ENCODE data around the gene ACSBG1.
"Not testable (repeated sequence)": the region's sequence is repeated elsewhere in the genome, so short reads cannot be mapped to it uniquely, and the experiment has no call there.

Gene ACSBG1

DNA sequence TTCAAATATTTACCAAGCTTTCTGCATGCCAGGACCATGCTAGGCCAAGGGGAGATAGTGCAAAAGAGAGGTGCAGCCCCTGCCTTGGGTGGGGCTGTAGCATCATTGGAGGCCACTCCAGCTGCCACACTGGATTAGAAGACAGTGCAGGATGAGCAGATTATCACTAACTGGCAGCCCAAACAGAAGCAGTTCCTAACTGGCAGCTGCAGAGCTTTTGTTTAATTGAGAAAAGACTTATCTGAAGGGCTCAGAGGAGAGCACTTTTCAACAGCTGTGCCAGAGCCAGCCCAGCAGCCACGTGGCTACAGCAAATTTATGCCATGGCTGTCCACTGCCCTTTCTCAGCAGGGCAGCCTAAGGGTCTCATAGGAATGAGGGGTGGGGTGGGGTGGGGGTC, 13.5 kb upstream of the ACSBG1 start:
- DNase-seq, result no peak

DNA sequence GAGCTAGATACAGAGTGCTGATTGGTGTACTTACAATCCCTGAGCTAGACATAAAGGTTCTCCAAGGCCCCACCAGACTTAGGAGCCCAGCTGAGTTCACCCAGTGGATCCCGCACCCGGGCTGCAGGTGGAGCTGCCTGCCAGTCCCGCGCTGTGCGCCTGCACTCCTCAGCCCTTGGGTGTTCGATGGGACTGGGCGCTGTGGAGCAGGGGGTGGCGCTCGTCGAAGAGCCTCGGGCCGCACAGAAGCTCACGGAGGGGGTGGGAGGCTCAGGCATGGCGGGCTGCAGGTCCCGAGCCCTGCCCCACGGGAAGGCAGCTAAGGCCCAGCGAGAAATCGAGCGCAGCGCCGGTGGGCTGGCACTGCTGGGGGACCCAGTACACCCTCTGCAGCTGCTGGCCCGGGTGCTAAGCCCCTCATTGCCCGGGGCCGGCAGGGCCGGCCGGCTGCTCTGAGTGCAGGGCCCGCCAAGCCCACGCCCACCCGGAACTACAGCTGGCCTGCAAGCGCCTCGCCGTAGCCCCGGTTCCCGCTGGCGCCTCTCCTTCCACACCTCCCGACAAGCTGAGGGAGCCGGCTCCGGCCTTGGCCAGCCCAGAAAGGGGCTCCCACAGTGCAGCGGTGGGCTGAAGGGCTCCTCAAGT, 11.7 kb upstream of the ACSBG1 start:
- not testable (repeated sequence) for DNase-seq

DNA sequence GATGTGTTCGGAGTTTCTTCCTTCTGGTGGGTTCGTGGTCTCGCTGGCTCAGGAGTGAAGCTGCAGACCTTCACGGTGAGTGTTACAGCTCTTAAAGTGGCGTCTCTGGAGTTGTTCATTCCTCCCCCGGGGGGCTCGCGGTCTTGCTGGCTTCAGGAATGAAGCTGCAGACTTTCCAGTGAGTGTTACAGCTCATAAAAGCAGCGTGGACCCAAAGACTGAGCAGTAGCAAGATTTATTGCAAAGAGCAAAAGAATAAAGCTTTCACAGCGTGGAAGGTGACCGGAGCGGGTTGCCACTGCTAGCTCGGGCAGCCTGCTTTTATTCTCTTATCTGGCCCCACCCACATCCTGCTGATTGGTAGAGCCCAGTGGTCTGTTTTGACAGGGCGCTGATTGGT, 11.0 kb upstream of the ACSBG1 start:
- DNase-seq, result not testable (repeated sequence)

DNA sequence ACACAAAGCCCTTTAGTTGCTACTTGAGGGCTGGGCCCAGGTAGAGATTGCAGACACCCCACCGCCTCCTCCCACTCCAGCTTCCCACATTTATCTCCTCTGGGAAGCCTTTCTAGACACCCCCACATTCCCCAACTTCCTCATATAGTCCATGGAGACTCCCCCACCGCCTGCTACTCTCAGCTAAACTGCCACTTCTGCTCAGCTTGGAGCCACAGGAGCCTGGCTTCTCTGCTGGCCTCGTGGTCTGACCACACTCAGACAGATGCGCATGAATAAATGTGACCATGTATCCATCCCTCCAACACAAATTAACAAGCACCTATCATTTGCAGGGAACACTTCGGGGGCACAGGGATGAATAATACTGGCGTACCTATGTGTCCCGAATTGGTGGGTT, 10.5 kb upstream of the ACSBG1 start:
- DNase-seq, result no peak

DNA sequence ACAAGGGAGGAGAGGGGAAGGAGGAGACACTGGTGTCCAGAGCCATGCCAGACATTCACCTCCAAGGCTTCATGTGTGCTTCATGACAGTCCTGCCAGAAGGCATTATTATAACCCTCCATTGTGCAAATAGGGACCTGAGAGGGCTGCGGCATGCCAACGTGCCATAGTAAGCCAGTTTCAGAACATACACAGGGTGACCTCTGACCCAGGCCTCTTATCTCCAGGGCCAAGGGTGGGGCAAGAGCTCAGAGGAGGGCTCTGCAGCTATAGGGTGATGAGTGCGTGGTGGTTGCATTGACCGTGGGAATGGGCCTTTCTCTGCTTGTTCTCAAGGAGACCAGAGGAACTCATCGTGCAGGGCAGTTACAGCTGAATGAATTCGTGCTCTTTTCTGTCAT, 9.7 kb upstream of the ACSBG1 start:
- no peak for DNase-seq

DNA sequence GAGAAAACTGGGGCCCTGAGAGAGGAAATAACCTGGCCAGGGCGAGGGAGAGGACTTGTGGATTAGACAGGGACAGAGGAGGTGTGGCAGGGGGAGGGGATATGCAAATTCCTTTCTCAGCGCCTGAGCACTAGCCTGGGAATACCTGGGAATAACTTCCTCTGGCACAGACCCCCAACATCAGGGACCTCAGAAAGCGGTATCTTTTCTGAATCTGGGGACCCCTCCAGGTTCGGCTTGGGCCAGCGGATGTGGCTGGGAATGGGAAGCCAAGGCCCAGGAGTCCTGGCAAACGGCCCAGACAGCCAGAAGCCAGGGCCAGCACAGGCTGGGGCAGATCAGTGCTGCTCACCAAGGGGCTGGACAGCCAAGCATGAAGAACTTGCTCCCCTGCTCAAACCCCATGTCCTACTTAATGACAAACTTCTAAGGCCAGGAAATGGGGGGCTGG, 9.2 kb upstream of the ACSBG1 start:
- DNase-seq, result peak; percentile 47

DNA sequence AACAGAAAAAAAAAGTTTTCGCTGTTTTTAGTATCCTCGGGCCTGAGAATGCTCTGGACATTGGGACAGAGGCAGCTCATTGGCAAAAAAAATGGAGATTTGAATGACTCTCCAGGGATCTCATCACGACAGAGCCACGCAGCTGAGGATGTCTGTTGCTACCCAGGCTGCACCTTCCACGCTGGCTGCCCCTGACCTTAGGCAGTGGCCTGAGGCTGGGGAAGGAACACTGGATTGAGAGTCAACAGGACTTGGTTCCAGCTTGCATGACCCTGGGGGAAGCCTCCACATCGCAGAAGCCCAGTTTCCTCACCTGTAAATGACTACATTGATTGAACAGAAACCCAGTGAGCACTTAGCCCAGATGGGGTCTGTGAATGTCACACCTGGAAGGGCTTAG, 8.7 kb upstream of the ACSBG1 start:
- no peak for DNase-seq

DNA sequence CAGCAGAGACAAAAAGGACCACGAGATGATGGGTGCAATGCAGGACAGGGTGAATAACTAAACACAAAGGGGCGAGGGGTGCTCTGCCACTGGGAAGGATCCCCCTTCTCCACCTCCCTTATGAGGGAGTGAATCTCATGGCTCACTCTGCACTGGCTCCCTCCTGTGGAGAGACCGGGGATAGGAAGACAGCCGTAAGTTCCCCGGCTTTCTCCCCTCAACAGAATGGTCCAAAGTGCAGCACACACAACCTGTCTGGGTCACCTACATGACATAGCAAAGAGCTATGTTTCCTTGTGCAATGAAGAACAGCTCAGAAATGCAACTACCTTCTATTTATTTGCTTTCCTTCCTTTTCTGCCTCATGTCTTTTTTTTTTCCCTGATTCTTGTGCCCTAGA, 7.8 kb upstream of the ACSBG1 start:
- no peak for DNase-seq

DNA sequence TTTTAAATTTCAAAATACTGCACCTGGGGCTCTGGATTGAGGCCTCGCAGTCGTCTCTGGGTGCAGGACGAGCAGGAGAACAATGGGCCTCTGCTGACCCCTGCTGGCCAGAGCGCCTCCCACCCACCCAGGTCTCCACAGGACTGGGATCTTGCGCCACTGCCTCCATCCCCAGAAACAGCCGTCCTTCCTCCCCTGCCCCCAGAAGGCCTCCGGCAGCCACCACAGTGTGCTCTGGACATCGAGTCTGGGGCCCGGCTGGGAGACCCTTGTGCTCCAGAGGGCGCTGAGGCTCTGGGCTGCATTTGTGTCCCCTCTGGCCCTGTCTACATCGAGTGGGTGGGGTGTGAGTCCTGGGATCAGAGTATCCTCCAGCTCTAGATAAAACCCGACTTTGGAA, 6.7 kb upstream of the ACSBG1 start:
- DNase-seq, result peak; percentile 85

DNA sequence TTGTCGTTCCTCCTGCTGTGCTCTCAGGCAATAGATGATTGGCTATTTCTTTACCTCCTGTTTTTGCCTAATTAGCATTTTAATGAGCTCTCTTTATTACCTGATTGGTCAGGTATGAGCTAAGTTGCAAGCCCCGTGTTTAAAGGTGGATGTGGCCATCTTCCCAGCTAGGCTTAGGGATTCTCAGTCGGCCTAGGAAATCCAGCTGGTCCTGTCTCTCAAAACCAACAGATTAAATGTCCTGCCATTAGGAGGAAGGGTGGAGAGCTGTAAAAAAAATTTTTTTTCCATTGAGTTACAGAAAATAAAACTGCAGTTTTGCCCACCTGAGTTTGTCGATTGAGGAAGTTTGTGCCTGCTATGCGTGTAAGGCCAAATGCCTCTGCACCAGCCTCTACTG, 5.4 kb upstream of the ACSBG1 start:
- DNase-seq, result no peak

DNA sequence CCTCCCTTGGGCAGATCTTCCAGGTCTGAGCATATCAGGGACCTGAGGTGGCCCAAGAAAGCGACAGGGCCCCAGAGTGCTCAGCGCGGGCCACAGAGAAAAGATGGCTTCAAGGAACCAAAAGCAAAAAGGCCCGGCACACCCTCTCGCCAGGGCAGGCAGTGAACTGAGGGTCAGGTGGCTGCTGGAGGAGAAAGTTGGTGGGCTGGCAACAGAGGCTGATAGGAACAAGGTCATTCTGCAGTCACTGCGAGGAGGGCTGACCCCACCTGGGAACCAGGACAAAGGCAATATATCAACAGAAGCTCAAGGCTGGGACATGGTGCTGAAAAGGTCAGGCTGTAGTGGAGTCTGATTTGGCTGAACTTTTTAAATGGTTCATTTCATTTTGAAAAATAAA, 2.8 kb upstream of the ACSBG1 start:
- DNase-seq, result no peak

DNA sequence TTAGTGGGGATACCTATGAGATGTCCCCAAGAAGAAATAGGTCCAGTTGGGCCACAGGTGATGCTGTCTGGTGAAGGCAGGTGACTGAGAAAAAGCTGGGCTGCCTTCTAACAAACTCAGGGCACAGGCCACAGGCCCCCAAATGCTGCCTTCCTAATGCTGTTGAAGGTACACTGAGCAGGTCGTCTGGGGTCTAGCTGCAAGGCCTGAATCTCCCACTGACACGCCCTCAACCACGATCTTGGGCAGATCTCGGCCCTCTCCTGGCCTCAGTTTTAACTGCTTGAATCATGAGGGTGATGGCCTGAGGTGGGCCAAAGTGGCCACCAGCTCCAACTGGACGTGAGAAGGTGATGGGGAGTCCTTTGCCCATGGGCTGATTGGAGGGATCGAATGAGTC, 2.1 kb upstream of the ACSBG1 start:
- no peak for DNase-seq

DNA sequence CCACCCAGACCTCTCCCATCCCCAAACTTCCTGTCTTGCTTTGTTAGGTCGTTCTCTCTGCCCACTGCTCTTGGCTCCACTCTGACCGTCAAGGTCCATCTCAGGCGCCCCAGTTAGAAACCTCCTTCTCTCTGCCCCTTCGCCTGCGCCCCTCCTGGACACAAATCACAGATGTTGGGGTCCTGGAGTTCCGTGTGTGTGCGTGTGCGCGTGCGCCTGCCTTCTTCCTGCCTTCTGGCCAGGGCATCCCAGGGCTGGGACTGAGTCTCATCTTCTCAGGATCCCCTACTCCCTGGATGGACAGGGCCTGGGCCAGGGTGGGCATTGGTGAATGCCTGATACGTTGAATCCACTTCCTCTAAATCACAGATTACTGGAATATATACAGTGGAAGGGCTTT, 869 bp downstream of the ACSBG1 start:
- no peak for DNase-seq

DNA sequence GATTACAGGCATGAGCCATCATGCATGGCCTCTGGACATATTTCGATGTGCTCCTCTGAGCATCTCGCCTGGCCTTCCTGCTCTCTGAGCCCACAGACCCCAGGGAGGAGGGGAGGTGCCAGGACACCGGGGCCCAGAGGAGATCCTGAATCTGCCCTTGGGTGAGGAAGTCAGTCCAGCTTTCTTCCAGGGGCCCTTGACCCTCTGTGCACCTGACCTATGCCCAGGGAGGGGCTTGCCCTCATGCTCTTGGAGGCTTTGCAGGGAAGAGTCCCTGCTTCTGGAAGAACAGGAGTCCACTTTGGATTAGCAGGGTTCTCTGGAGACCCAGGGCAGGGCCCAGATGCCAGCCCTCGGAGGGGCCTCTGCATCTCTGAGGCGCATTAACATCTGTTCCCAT, 1.4 kb downstream of the ACSBG1 start:
- DNase-seq, result no peak

DNA sequence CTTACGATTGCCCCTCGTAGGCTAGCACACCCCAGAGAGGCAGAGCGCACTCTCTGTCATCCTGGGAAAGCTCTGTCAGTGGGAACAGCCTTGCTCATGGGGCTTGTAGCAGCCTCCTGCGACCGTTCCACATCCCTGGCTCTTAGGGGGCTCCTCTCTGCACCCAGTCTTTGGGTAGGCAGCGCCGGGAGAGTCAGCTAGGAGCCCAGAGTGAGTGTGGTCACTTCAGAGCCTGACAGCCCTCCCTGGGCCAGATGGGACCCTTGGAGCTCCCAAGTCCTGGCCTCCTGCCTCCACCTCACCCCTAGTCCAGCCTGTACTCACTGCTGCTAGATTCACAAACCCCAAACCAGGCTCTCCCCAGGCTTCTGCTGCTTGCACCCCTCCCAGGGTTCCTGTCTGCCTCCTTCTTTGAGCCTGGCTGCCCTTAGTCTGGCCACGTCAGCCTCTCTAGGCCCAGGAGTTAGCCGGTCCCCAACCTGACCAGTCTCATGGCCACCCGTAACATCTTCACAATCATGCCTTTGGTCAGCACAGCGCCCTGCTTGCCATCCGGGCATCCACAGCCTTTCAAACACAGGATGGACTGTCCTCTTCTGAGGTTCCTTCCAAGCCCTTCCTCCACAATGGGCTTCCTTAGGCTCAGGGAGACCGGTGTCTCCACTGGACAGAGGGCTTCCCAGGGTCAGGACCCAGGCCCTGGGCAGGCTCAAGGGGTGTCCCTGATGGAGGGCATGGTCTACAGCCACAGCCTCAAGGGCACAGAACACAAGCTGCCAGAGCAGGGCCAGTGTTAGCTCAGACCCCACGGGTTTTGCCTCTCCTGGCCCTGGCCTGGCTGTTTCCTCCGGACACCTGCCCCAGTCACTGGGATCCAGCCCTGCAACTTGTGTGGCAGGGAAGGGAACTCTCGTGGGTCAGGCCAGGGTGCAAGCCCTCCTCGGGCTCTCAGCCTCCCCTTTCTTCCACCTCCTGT, 4.6 kb downstream of the ACSBG1 start:
- no peak for DNase-seq

DNA sequence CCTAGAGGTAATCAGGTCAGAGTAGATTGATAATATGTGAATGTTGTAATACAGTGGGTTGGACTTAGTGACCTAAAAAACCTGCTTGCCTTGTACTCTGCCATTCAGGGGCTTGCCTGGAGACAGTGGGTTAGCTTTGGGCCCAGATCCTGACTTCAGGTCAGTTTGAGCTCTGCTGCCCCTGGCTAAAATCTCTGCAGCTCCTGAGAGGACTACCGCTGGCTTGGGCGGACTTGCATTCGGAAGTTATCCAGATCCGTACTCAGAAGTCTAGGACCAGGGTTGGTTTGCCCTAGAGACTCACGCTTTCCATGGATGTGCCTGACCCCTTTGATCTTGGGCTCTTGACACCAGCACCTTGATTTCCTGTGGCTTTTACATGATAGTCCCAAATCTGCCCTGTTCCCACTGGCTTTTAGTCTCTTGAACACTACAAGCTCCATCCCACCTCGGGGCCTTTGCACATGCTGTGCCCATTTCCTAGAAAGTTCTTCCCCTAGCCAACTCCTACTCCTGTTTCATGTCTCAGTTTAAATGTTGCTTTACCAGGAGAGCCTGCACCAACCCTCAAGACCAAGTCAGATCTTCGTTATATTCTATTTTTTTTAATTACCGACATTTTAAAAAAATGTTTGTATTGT, 5.9 kb downstream of the ACSBG1 start:
- no peak for DNase-seq

DNA sequence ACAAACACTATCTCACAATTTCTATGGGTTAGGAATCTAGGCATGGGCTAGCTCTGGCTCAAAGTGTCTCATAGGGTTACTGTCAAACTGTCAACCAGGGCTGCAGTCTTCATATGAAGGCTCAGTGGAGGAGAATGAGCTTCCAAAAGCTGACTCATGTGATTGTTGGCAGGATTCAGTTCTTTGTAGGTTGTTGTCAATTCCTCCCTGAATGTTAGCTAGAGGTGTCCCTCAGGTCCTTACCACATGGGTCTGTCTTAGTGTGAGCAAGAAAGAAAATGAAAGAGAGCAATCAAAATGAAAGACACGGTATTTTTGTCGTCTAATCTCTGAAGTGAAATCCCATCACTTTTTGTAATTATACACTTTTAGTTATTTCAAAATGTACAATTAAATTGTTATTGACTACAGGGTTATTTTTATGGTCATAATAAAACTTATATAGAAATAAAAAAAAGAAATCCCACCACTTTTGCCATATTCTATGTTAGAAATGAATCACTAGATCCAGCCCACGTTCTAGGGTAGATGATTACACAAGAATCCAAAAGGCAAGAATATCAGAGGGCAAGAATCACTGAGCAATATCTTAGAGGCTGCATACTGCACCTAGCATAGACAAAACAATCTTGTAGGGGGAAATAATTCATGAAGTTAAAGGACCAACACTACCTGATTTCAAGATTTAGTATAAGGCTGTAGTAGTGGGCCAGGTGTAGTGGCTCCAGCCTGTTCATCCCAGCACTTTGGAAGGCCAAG, 8.4 kb downstream of the ACSBG1 start:
- DNase-seq, result no peak

DNA sequence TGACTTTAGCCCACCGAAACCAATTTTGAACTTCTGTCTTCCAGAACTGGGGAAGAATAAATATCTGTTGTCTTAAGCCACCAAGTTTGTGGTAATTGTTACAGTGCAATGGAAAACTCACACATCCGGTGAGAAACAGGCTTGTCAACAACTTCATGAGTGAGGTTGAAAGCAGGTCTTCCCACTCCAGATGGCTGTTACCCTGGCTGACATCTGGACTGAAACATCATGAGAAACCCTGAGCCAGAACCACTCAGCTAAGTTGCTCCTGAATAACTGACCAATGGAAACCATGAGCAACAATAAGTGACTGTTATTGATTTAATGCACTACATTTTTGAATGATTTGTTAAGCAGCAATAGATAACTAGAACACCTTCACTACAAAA, 10.3 kb downstream of the ACSBG1 start:
- DNase-seq, result no peak

DNA sequence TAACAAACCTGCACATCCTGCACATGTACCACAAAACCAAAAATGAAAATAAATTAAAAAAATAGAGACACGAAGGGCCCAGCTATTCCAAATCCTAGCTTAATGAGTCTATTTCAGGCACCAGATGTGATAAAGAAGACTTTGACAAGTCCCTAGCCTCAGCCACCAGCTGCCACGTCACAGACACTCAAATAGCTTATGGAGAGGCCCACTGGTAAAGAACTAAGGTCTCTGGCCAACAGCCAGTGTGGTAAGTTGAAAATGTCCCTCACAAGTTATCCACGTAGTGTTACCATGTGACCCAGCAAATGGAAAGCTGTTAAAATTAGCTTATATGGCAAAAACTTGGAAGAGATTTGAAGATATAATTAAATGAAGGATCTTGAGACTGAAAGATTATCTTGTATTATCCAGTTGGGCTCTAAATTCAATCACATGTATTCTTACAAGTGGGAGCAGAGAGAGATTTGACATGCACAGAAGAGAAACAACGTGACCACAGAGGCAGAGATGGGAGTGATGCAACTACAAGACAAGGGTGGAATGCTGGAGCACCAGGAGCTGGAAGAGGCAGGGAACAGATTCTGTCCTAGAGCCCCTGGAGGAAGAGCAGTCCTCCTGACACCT, 10.9 kb downstream of the ACSBG1 start:
- DNase-seq, result no peak

DNA sequence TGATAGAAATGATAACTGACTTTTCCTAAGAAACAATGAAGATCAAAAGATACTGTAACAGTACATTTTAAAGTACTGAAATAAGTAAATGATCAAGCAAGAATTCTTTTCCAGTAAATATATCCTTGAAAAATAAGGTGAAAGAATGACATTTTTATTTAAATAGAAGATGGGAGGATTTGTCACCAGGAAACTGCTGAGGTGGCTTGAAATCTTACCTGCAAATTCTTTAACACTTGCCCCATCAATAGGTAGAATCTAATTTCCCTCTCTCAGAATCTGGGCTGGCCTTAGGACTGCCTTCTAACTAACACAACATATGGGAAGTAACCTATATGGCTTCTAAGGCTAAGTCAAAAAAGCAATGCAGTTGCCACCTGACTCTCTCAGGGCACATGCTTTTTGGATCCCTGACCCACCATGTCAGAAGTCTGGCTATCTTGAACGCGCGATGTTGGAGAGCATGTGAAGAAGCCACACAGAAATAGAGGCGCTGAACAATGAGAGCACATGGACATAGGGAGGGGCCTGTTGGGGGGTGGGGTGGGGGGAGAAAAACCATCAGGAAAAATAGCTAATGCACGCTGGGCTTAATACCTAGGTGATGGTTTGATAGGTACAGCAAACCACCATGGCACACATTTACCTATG, 11.5 kb downstream of the ACSBG1 start:
- no peak for DNase-seq

DNA sequence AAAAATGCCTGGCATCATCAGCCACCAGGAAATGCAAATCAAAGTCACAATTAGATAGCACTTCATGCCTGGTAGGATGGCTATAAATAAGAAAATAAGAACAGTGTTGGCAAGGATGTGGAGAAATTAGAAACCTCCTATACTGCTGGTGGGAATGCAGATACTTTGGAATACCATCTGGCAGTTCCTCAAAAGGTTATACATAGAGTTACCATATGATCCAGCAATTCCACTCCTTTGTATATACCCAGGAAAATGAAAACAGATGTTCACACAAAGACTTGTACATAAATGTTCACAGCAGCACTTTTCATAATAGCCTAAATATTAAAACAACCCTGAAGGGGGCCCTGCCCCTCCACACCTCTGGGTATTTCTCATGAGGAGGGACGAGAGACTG, 13.7 kb downstream of the ACSBG1 start:
- DNase-seq, result no peak

All from midbrain (tissue), 1 donor.